HG03066 (cell line): ENCODE data around the gene PSMD7.

Experiments used
- ATAC-seq: cut with Tn5 transposase; IDR thresholded peaks from one replicate; pipeline ENCODE4 v1.9.1; 2021; ENCODE audit warnings: low read depth; ENCODE audit not compliant: unreplicated experiment

Gene PSMD7

DNA sequence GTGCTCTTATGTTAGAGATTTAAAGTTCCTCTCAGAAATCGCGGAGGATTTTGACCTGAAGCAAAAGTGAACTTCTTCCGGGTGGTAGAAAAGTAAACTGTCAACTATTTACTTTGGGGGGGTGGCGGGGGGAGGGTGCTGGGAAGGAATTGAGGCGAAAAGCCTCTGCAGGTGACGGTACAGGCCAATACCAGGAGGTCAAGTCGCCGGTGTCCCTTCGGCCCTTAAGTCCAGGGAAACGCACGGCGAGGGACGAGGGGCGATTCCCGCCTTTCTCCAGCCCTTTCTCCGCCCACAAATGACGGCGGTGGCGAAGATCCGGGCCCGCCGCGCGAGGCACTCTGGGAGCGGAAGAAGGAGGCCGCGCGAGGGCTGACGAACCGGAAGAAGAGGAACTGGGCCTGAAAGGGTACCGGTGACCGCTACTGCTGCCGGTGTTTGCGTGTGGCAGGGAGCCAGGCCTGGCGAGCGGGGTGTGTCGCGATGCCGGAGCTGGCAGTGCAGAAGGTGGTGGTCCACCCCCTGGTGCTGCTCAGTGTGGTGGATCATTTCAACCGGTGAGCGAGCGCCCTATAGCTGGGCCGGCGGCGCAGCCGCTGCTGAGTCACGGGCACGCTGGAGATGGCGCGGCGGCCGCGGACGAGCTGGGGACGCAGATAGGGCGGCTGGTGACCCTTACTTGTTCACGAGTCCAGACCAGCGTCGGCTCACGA, at the start of gene PSMD7:
TSS of gene PSMD7 (plus strand) at position 383 of the 713 bp plus-strand sequence. CDS start at position 484, 101 bp downstream.
- peak; percentile 98 for ATAC-seq

GRCh38 chr16:74249254-74249653, 47.4 kb upstream of the PSMD7 start:
- ATAC-seq = no peak

GRCh38 chr16:74249846-74250245, 46.8 kb upstream of the PSMD7 start:
- no peak for ATAC-seq

- ATAC-seq = no peak
Measured at GRCh38 chr16:74252329-74252728, 44.3 kb upstream of the PSMD7 start.

GRCh38 chr16:74253161-74253938, 43.3 kb upstream of the PSMD7 start:
- ATAC-seq = no peak

DNA sequence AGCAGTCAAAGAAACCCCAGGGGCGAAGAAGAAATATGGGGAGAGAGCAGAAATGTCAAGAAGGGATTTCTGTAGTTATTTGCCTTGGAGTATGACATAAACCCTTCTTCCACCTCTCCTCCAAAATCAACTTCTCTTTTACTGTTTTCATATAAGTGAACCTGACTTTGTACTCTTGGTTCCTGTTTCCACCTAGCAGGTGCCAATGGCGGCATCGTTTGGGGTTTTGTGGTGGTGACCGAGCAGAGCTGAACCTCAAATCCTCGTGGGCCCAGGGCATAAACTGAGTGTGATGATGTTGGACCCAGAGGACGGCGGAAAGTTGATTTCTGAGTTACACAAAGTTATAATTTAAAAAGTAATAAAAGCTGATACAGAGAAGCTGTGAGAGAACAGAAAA, 39.6 kb upstream of the PSMD7 start:
- ATAC-seq = no peak

DNA sequence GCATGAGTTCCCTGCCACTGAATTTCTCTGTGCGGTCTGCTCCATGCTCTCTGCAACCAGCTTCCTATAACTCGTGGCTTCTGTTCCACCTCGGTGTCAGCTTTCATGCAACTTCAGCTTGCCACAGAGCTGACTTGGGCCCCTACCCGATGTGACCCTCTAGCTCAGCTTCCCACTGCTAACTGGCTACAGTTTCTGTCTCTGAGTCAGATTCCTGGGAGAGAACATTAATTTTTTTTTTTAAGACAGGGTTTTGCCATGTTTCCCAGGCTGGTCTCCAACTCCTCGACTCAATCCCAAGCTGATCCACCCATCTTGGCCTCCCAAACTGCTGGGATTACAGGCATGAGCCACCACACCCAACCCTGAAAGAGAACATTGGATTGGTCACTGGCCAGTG, 35.5 kb upstream of the PSMD7 start:
- no peak for ATAC-seq

DNA sequence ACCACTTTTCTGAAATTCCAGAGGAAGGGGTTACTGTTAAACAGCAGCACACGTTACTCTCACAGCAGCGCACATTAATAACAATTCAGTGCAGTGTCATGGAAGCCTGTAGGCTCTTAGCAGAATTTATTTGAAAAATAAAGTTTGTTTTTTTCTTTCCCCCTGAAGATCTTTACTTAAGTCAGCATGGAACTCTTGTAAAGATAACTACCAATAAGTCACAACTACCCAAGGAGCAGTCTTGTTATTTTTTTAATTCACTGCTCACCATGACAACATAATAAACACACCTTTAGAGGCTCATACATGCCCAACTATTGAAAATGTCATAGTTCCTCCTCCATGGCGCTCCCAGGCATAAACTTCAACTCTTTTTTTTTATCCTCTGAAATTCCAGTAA, 31.8 kb upstream of the PSMD7 start:
- no peak for ATAC-seq

DNA sequence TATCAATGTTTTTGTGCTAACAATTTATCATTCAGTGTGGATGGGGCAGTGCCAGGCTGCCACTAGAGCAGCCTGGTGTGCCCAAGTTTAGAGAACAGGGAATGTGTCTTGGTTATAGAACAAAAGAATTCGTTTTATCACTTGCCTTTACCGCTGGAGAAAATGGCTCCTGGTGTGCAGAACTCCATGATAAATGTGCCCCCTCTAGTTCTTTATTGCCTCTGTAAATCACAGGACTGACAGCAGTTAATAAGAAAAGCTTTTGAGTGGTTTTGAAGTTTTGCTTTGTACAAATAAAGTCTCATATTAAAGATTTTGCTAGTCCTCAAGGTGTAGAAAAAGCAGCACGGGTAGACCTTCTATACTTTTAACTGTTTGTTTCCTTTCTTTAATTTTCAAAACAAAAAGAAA, 28.2 kb upstream of the PSMD7 start:
- ATAC-seq = no peak

GRCh38 chr16:74271872-74272271, 24.7 kb upstream of the PSMD7 start:
- no peak for ATAC-seq

DNA sequence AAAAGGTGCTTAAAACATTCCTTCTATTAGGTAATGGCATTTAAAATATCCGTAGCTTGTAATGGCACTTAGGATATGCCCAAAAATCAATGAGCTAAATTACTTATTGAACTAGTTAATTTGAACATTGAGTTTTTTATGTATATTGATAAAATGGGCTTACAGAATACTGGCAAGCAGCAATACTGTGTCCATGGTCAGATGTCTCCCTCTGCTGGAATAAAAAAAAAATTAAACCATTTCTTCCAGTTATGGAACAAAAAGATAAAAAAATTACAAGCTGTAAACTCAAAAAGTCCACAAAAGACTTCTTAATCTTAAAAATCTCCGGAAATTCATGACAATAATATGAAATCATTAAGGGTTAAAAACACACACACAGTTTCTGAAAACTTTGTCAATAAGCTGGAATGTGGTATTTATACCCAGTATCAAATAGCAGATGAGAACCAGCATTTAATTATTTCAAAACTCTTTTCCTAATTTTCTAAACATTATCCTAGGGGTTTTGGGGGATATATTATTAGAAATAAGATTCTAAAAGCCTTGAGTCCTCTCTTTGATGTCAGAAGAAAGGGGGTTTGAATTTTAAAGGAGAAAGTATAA, 21.5 kb upstream of the PSMD7 start:
- no peak for ATAC-seq

GRCh38 chr16:74275711-74276110, 20.9 kb upstream of the PSMD7 start:
- no peak for ATAC-seq

DNA sequence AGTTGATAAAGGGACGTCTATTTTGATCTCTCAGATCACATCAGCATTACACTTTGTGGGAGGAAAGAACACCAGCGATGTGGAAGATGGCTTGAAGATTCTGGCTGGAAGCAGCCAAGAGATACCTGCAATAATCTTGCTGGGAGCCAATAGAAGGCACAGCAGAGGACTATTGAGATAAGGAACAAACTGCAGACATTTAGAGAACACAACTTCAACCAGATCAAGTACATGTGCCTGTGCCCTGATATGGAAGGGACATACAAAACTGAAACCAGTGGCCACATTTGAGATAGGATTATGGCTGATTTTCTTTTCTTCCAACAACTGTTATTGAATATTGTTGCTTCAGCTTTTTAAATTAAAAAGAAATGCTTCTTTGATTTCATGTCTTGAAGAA, 18.6 kb upstream of the PSMD7 start:
- no peak for ATAC-seq

DNA sequence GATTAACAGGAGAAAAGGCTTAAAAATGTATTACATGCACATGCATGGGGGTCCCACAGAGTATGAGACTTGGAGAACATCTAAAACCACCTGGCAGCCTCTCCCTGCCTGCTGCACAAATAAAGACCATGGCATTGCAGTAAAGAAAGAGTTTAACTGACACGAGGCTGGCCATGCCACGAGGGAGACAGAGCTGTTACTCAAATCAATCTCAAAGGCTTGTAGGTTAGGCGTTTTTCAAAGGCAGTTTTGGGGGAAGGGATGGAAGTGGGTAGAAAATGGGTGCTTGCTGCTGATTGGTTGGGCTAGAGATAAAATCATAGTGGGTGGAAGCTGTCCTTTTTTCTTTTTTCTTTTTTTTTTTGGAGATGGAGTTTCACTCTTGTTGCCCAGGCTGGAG, 17.3 kb upstream of the PSMD7 start:
- no peak for ATAC-seq

DNA sequence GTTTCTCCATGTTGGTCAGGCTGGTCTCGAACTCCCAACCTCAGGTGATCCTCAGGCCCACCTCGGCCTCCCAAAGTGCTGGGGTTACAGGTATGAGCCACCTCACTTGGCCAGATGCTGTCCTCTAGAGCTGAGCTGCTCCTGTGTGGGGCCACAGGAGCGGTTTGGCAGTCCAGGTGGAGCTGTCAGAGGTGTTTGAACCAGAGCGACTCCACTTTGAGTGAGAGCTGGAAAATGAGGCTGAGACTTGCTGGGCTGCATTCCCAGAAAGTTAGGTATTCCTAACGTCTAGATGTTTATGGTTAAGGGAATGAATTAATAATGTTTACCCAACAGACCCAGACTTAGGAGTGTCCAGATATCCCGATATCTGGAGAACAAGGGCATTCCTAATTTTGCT, 16.8 kb upstream of the PSMD7 start:
- ATAC-seq = no peak

GRCh38 chr16:74280448-74280847, 16.2 kb upstream of the PSMD7 start:
- no peak for ATAC-seq

DNA sequence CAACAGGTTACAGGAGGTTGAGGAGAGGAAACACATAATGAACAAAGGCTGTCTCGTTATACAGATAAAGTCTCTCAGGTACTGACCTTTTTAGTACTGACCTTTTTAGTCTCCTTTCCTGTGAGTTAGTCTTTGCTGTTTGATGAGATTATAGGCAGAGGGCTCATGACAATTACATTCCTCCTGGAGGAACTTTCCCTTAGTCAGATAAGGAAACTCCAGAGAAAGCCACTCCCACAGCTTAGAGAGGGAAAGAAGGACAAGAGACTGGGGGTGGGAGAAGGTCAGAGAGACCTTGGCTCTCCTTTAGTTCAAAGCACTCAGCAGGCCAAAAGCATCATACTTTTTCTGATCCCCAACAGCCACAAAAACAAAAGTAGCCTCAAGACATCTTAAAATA, 15.3 kb upstream of the PSMD7 start:
- ATAC-seq = no peak

- no peak for ATAC-seq
Measured at GRCh38 chr16:74283716-74284115, 12.9 kb upstream of the PSMD7 start.

DNA sequence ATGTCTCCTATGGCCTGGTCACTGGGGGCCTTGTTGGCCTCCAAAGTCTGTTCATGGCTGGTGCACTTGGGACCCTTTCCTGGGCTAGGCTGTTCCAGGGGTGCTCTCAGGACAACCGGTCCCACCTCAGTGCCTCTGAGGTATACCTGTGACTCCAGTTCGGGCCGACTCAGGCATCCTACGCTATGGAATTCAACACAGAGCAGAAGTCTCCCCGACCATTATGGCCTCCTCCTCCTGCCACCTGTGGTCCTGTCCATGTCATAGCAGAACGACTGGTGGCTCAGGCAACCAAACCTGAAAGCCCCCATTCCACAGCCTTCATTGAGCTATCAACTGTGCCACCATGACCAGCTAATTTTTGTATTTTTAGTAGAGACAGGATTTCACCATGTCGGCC, 8.5 kb upstream of the PSMD7 start:
- no peak for ATAC-seq

DNA sequence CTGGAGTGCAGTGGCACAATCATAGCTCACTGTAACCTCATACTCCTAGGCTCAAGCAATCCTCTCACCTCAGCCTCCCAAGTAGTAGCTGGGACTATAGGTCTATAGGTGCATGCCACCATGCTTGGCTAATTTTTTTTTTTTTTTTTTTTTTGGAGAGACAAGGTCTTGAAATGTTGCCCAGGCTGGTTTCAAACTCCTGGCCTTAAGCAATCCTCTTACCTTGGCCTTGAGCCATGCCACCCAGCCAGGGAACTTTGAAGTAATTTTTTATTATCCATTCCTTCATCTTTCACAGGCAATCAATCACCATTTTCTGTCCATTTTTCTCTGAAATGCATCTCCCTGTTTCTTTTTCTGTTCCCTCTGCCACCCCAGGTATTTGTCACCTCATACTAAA, 6.3 kb upstream of the PSMD7 start:
- ATAC-seq = no peak

- ATAC-seq = no peak
Measured at GRCh38 chr16:74291176-74291575, 5.4 kb upstream of the PSMD7 start.
